HG03469 (cell line): ENCODE data around the gene ST3GAL6.
"Not testable (repeated sequence)": the region's sequence is repeated elsewhere in the genome, so short reads cannot be mapped to it uniquely, and the experiment has no call there.

Experiments used
- ATAC-seq: cut with Tn5 transposase; IDR thresholded peaks from one replicate; pipeline ENCODE4 v1.9.1; 2021; ENCODE audit warnings: mild to moderate bottlenecking, moderate library complexity, moderate number of reproducible peaks; ENCODE audit not compliant: unreplicated experiment

The ST3GAL6 gene

DNA sequence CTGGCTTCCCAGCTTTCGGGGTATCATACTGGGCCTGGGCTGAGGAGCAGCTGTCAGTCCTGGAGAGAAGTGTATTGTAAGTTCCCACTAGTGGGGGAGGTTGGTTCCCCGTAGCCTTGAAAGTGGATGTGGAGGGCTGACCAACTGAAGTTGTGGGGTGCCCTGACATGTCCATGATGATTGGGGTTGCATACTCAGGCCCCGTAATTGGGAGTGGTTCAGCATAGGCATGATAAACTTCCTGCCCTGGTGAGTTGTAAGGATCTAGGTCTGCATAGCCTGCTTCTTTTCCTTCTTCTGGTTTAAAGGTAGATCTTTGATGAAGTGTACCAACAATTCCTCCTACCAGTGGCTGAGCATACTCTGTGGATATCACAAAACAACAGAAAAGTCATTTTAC lies 36.3 kb downstream of the ST3GAL6 start:
- ATAC-seq = no peak

DNA sequence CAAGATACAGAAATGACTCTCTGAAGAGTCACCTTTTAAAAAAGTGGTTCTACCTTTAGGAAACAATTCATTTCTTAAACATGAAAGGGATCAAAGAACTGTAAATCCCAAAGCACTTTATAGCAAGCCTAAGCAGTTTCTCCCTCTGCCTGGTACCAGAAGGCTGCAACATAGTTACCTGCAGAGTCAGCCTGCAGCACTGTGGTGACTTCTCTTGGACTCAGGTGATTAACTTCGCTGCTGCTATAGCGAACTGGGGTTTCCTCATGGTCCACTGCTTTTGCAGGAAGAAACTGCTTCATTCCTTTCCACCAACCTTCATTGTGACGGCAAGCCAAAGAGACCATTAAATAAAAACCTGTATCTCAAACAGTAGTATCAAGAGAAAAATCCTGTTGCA lies 37.3 kb downstream of the ST3GAL6 start:
- no peak for ATAC-seq

DNA sequence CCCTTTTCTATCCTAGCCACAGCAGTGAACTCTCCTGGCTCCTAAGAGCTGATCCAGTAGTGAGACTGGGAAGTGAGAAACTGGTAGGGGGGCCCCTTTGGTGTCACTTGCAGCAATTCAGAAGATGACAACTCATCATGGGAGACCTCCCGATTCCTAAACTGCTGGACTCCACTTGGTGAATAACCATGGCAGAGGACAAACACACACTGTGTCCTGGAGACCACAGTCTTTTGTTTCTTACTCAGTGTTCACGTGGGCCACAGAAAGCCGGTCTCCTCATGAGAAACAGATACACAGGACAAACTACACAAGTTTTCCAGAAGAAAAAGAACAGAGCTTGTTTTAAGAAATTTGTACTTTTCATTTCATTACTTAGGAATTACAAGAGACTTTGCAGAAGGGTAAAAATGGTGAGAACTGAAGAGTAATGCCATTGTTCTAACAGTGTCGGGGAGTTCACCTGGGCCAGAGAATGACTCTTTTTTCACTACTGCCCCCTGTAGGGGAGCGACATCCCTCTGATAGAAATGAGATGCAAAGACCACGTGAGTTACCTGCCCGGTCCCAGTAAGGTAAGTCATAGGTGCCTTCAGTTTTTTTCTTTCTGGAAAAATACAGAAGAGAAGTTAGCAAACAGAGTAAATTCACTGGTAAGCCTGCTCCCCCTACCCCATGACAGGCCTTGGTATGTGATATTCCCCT lies 38.1 kb downstream of the ST3GAL6 start:
- ATAC-seq = no peak

DNA sequence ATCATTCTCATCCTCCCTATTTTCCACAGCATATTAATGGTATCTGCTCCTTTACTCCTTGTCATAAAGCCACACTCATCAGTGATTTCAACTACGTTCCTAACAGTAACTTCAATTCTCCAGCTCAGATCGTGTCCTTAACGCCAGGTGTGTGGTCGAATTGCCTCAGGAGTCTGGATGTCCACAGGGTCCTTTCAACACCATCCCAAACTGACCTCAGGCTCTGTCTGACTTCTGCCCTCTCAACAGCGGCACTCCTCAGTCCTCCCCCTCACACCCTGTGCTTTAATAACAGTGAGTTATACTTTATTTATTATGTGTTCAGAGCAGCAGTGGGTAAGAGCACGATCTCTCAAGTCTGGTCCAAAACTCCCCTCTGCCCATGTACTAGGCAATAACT lies 42.4 kb downstream of the ST3GAL6 start:
- no peak for ATAC-seq

DNA sequence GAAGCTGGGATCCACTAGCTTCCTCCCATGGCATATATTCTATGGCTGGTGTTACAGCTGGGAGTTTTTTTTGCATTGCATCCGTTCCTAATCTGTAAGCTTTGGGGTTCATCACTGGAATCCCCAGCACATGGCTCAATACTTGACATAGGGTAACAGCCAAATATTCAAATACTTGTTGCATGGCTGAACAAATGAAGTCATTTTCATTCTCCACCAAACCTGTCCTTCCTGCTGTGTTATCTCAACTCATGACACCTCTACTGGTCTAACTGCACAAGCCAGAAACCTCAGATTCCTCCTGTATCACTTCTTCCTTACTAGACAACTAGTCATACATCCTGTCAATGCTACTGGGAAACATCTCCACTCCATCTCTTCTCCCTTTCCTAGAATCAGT lies 43.4 kb downstream of the ST3GAL6 start:
- ATAC-seq = no peak

DNA sequence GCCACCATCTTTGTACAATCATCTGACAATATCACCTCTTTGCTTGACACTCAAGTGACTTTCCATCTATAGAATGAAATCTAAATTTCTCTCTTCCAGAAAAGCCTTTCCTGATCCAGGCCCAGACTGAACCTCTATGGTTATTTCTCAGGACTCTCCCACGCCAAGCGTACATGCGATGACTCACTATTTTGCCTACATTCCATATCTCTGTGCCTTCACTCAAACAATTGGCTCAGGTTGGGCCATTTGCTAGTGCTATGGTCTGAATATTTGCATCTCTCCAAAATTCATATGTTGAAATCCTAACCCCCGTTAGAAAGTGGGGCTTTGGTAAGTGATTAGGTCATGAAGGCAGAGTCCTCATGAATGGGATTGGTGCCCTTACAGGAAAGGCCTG lies 43.9 kb downstream of the ST3GAL6 start:
- no peak for ATAC-seq

DNA sequence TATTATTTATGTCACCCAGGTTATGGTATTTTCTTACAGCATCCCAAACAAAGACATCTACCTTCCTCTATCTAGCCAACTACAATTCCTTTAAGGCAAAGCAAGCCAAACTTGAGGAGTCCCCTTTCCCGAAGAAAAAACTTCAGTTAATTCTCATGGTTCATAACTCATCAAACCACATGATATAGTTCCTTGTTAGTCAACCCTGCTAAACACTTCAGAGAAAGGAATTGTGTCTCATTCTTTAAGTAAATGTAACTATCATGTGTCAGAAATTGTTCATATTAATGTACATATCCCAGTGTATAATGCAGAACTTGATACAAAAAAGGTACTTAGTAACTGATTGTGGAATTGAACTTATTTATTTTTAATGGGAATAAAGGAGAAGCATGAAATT lies 44.4 kb downstream of the ST3GAL6 start:
- ATAC-seq = no peak

DNA sequence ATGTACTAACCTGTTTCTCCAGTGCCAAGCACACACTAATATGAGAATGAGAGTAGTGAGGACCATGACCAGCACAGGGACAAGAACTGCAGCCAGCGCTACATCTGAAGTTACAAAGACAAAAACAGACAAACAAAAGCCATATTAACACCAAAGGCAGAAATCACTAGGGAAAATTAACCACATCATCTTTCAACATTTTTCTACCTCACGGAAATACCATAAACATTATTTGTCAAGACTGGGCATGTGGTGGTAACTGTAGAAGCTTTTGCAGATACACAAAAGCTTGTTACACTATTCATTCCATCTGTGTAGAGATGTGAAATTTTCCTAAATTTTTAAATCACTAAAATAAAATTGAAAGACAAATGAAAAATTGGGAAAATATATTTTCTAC lies 44.9 kb downstream of the ST3GAL6 start:
- ATAC-seq = no peak

DNA sequence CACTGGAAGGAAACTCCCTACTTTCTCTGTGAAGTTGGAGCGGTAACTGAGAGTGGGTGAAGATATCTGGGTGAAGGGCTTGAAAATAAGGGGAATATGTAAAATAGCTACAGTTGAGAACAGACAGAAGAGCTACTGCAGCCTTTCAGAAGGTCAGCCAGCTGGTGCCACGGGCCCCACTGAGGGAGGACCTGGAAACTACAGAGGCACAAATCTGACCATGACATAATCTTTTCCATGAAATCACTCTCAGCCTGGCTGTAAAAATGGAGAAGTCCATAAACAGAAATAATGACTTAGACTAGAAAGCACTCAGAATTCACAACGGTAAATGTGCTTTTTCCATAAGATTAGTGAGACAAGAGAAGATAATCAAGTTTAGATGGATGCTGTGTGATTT lies 46.4 kb downstream of the ST3GAL6 start:
- no peak for ATAC-seq

DNA sequence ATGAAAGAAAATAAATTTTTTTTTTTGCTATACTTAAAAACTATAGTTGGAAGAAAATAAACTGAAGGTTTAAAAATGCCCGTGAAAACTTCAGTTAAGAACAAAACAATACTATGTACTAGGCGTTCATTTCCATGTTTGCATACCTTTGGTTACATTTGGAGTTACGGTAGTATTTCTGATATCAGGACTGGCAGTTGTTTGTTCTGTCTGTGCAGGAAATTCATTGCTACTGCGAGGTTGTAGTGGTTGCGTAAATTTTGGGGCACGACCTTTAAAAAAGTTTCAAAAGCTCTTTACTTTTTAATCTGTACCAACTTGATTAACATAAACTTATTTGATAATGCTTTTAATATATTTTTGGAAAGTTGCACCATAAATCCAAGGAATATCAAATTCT lies 47.9 kb downstream of the ST3GAL6 start:
- ATAC-seq = no peak

DNA sequence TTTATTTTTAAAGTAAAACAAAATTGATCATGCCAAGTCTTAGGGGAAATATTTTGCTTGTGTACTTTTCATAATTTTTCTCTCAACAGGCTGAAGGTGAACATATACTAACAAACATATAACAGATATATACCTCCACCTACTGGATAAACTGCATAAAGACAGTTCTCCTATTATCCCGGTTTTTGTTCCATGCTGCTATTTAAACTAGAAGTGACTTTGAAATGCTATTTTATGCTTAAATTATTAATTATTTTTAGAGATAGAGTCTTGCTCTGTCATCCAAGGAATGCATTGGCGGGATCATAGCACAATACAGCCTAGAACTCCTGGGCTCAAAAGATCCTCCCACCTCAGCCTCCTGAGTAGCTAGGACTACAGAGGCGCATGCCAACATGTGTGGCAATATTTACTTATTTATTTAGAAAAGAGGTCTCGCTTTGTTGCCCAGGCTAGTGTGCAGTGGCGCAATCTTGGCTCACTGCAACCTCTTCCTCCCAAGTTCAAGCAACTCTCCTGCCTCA lies 49.8 kb downstream of the ST3GAL6 start:
- ATAC-seq = no peak

DNA sequence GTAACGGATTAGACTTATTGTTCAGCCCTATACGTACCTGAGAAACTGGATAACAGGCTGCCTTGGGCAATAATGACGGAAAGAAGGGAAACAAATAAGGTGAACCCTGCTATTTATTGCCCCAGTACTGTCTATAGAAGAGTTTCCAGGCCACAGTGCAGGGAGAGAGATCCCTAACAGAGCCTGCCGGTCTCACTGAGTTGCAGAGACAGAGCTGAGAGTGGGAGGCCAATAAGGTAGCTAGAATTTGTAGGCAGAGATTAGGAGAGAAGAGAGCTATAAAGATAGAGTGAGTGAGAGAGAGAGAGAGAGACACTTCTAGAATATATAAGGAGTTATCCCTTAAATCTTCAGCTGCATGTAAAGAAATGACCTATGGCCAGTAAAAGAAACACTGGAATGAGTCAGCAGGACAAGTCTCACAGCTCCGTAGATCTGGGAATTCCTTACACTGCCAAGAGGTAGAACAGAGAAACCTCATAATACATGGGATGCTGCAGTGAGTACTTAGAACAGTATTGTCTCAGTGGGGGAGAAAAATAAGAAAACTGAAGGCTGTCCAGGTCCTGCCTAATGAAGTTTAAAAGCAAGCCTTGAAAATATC lies 51.8 kb downstream of the ST3GAL6 start:
- no peak for ATAC-seq

DNA sequence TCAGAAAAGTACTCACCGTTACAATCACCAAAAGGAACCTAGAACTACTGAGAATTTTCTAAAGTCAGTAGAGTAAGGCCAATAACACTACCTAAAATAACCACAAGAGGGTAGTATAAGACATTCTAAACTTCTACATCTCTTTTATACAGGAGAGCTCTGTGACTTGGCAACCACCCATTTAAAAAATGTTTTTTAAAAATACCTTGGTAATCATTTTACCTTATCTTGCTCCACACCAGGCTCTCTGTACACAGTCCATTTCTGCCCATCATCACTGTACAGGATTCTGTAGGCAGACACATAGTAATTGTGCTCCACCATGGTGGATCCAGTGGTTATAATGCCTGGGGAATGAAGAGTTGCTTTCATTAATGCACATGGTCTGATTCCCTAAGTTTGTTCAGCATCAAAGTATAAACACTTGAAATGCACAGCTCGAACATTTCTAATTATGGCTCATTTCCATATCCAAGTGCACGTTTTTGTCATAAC lies 54.5 kb downstream of the ST3GAL6 start:
- ATAC-seq = peak; percentile 77

DNA sequence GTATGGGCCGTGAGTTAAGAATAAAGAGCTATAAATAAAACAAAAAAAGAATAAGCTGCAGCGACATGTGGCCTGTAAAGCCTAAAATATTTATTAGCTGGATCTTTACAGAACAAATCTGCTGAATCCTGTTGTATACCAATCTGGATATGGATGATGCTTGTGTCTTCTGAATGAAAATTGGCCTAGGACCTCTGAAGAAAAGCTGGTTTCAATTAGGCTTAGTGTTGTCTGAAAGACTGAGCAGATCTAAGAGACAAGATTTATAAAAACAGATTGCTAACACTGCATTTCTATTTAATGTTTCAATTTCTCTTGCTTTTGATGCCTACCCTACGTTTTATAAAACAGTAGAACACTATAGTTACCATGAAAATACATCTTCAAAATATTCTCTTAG lies 57.9 kb downstream of the ST3GAL6 start:
- no peak for ATAC-seq

DNA sequence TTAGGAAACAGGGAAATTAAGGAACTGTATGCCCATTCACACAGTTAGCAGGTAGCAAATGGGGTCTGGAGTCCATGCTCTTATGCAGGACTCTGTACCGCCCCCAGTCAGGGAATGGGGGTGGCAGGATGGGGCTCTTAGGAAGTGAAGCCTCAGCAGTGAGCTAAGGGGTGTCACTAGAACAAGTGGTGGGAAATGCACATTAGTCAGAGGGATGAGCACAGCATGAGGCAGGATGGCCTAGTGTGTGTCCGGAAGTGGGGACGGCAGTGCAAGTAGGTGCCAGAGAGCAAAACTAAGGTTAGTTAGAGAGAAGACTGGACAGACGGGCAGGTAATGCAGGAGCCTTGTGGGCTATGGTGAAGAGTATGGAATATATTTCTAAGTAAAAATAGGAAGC lies 60.7 kb downstream of the ST3GAL6 start:
- no peak for ATAC-seq

DNA sequence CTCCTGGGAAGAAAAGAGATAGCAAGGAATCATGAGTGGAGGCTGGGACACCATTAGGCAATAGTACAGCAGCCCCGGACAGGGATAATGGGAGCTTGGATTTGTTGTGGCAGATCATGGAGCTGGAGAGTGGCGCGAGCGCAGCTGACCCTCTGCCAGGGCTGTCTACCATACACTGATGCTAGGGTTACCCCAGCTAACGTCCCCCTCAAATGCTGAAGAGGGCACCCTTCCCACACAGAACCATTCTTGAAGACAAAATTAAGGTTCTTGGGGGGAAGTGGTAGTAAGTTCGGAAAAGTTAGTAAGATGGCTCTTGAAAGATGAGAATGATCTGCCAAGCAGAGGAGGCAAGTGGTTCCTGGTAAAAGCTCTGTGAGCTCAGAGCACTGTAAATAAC lies 61.1 kb downstream of the ST3GAL6 start:
- ATAC-seq = no peak

DNA sequence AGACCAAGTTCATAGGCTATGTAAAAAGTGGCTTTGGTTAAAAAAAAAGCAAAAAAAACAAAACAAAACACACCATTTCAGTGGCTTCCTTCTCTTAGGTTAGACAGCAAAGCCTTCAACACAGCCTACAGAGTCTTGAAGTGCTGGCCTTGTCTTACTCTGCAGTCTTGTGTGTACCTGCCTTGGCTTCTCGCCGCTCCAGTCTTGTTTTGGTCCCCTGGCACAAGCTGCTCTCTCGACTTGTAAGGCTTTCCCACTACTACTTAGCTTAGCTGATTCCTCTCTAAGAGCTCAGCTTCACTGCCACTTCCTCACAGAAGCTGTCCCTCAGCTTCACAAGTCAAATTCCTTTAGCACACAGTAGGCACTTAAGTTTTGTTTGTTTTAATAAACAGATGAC lies 63.0 kb downstream of the ST3GAL6 start:
- no peak for ATAC-seq

DNA sequence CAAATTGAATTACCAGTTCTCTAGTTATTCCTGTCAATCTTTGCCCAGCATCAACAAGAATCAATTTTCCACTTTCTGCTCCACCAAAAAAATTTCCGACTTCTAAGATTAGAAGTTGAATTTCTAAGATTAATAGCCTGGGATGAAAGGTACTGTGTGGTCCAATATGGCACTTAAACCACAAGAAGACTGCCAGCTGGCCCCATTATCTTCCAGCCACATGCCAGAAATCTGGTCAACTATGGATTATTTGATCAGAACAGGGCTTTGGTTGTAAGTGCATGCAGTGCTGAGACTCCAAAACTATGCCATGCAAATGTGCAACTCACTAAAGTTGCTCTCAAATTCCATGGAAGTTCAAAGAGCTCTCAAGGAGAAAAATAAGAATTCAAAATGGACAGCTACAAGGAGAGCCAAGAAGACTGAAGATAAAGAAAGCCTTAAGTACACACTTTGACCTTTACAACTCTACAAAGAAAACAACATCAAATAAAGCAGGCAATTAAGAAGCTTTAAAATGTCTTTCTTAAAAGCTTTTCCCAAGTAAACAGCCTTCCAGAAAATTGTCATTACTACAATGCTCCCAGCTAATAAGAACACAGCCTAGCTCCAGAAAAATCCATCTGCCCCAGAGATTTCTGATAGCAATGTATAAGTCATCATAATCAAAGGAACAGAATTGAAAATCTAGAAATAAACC lies 64.2 kb downstream of the ST3GAL6 start:
- ATAC-seq = no peak

DNA sequence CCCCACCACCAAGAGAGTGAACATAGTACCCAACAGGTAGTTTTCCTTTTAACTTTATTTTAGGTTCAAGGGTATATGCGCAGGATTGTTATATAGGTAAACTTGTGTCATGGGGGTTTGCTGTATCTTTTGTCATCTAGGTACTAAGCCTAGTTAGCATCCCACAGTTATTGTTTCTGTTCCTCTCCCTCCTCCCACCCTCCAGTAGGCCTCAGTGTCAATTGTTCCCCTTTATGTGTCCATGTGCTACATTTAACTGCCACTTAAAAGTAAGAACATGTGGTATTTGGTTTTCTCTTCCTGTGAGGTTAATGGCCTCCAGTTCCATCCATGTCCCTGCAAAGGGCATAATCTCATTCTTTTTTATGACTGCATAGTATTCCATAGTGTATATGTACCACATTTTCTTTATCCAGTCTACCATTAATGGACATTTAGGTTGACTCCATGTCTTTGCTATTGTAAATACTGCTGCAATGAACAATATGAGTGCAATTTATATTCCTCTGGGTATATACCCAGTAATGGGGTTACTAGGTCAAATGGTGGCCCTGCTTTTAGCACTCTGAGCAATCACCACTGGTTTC lies 66.2 kb downstream of the ST3GAL6 start:
- no peak for ATAC-seq

DNA sequence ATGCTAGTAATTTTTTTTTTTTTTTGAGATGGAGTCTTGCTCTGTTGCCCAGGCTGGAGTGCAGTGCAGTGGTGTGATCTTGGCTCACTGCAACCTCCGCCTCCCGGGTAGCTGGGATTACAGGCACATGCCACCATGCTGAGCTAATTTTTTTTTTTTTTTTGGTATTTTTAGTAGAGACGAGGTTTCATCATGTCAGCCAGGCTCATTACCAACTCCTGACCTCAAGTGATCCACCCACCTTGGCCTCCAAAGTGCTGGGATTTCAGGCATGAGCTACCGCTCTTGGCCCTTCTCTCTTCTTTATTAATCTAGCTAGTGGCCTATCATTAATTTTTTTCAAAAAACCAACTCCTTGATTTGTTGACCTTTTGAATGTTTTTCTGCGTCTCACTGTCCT lies 67.9 kb downstream of the ST3GAL6 start:
- not testable (repeated sequence) for ATAC-seq

DNA sequence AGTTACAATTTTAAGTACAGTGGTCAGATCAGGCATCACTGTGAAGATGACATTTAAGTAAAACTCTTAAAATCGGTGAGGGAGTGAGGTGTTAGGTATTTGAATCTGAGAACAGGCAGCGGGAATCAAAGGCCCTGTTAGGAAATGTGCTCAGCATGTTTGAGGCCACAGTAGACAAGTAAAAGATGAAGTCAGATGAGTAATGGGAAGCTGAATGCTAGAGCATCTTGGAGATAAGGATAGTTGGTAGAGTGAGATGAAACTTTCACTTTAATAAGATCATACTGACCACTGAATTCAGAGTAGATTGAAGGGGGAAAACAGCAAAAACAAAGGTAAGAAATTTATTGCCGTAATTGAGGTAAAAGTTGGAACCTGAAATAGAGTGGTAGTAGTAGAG lies 76.7 kb downstream of the ST3GAL6 start:
- ATAC-seq = no peak
